Stimulated activated CD8-positive, alpha-beta memory T cell treated with anti-CD3 and anti-CD28 coated beads, Interleukin-15, amount 100 ng/mL, for 24 hours (primary cell): ENCODE measurements around the gene OSBPL10.

Experiments
- DNase-seq: peaks from one replicate; pipeline ENCODE4 v3.0.0-alpha.2; 2020; ENCODE audit warnings: low read depth

Gene OSBPL10

DNA sequence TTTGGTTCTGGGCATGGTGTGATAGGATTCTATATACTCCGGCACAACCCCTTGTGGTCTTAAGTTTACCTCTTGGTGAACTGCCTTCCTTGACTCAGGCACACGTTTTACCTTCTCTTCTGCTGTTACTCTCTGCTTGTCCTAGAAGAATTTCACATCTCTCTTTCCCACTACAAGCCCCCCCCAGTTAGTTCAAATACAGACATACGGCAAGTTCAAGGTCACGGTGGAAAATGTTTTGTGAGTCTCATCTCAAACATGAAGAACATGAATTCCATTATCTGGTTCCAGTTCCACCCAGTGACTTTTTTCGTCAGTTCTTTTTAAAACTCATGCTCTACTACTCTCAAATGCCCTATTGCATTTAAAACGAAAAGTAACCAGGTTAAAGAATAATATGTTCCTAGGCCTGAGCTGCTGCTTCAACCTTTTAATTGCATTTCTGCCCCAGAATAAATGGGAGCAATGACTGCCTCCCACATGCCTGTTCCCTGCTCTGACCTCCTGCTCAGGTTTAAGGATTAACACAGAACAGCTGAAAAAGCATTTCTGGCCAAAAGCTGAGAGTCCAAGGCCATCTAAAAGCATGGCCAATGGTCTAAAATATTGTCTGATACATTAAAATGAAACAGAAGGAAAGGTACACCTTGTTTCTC, 132.8 kb downstream of the OSBPL10 start:
- no peak for DNase-seq

DNA sequence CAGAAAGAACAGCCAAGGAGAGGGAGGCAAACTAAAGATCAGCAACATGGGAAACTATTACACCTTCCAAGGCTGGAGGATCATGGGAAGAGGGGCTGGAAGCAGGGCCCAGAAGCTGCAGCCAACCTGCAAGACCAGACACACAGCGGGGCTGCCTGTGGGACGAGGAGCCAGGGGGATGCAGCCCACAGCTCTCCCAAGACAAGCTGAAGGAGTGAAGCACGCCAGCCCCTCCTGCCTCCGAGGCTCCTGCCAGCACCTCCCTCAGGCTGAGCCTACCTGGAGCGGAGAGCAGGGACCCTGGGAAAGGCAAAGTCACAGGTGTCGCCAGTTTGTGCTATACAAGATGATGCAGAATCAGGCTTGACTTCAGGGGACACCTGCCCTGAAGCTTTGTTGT, 133.3 kb downstream of the OSBPL10 start:
- no peak for DNase-seq

DNA sequence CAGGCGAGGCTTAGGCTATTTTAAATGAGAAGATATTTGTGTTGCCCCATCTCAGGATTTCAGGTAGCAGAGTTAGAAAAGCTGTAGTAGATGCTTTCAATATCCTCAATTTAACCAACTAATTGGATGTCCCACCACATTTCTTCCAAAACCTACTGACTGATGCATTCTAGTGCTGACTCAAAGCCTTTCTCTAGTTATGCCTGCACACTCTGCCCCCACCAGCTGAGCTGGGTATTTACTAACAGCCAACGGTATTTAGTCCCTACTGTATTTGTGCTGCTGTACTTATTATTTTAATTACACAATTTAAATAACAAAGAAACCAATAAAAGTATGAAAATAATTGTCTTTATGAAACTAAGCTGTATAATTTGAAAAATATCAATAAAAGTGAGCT, 139.5 kb downstream of the OSBPL10 start:
- DNase-seq = no peak

DNA sequence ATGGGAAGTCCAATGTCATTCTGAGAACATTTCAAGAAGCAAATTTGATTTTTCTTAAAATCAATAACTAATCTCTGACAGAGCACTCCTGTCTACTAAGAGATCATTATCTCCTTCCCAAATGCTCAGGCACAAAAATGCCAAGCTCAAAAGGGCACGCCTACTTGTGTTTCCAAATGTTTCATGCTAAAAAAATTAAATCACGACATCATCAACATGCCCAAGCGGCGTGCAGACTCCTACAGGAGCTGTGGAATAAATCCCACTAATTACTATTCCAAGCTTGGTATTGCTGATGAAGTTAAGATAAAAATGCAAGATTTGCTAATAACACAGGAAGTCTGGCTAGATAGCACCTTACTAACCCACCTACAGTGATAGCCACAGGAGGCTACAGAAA, 140.8 kb downstream of the OSBPL10 start:
- DNase-seq = no peak

DNA sequence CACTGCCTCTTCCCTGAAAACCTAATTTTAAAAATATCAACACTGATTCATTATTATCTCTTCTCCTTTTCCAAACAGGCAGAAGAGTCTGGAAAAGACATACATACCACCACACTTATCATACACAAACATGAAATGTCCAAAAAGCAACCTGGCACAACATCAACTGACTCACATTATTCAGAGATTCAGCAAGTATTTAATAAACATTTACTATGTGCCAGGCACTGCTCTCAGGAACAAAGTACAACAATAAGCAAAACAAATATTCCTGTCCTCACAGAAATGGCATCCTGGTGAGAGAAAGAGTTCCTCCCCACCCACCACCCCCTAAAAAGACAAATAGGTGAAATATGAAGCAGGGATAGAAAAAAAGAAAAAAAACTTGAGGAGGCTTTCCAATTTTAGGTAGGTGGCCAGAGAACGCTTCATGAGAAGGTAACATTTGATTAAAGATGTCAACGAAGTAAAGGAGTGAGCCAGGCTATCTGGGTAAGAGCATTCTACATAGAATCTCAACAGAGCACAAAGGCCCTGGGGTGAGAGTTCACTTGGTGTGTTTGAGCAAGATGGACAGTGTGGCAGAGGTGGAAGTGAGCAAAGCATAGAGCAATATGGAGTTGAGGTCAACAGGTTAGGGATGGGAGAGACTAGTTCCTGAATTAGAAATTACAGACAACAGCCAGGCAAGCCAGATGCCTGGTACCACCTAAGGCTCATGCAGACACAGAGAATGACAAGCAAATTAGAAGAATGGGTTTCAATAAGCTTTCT, 141.7 kb downstream of the OSBPL10 start:
- DNase-seq = no peak

DNA sequence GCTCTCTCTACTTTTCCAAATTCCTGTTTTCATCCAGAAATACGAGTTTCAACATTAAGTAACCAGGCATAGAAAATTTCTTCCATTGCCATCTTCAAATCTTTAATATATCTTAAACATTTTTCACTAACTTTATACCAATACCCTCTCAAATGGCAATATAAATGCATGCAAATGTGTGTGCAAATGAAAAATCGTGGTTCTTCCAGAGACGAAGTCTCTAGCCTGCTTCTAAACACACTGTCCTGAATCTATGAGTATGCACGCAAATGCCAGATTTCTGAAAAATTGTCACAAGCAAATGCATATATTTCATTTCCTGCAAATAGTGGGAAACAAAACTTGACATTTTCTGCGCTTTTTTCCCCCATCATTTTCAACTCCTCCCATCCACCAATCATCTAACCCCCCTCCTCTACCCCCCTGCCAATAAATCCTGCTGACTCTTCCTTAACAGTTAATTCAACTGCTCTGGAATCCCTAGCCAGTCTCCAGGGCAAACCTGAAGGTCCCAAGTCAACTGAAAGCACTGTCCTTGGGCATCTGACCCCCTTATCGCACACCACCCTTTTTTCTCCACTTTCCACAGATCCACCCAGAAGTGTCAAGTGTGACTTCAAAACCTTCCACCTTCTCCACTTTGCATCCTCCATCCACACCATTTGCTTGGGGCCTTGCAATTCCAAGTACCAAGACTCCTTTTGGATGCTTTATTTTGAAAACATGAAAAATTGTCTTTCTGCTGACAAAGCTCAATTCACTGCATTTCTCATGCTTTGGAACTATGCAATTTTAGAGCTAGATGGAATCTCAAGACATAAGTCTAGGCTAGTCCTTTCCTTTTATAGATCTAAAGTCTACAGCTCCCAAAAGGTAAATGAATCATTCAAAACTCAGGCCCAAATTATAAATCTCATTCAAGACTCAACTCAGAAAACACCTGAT, 144.7 kb downstream of the OSBPL10 start:
- DNase-seq = no peak

DNA sequence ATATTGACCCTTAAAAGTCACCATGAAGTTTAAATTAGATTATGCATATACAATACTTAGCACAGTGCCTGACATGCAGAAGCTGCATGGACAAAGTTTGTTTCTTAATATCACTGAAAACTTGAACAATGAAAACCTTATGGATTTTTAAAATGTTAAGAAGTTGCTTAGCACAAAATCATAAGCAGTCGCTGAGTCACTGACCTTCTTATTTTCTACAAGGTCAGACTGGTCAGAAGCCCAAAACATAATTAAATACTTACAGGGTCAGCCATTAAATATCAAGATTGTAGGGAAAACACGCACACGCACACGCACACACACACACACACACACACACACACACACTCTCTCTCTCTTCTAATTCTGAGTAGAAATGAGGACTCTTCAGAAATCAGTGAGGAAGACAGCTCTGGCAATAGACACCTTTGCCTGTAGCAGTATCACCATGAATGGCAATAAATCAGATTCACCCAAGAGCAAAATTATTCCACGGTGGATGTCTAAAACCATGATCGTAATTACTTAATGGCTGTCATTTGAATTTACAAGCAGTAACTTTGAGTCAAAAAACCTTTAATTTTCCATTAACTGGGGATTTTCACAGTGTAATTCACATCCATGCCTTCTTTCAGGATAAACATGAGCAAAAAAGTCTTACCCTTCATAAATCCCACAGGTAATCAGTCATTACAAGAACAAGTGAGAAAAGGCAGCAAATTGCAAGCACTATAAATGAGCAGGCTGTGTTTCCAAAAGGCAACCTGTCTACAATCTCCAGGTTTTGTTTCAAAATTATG, 147.5 kb downstream of the OSBPL10 start:
- DNase-seq = no peak

DNA sequence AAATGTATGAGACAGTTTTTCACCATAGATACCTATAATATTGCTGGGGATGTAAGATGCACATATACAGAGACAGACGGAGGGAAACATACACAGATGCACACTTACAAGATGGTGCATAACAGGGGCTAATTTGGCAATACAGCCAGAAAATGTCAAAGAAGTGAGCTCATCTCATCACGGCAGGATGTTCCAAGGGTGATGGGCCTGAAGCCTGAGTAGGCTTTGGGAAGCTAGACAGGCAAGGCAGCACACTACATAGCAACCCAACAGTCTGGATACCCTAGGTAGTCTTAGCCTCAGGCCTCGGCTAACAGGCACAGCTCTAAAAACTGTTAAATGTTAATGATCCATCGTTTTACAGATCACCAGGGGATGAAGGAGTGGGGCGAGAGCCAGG, 148.5 kb downstream of the OSBPL10 start:
- no peak for DNase-seq

DNA sequence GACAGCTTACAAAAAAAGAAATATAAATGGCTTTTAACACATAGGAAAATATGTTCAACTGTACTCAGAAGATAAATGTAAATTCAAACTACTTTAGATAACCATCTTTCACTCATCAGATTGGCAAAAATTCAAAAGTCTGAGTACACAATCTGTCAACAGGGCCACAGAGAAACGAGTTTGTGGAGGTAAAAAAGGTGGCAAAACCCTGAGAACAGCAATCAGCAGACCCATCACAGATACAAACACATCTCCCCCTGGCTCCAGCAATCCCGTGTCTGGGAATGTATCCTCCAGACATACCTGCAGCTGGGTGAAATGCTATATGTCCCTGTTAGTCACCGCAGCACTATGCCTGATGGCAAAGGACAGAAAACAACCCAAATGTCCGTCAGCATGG, 149.5 kb downstream of the OSBPL10 start:
- DNase-seq = no peak

DNA sequence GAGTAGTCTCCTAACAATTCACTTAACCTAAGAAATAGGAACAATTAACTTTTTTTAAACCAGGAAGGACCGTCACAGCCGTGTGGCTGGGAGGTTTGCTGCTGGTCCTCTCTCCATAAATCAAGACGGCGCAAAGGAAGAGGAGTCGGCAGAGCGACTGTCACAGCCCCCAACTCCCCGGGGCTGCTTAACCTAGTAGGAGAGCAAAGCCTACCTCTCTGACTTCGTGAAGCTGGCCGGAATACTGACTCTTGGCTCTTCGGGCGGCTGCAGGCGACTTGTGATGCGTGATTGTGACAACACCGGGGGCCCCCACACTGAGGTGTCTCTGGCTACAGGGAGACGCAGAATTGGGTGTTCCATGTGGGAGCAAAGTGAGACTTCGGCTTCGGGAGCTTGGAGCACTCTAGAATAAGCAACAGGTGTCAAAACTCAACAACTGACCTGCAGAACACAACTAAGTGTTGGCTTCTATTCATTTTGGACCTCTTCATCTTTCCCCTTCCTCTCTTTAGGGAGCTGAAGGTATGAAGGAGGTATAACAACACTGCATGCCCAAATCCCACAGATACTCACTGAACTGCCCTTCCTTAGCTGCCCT, 151.1 kb downstream of the OSBPL10 start:
- no peak for DNase-seq

DNA sequence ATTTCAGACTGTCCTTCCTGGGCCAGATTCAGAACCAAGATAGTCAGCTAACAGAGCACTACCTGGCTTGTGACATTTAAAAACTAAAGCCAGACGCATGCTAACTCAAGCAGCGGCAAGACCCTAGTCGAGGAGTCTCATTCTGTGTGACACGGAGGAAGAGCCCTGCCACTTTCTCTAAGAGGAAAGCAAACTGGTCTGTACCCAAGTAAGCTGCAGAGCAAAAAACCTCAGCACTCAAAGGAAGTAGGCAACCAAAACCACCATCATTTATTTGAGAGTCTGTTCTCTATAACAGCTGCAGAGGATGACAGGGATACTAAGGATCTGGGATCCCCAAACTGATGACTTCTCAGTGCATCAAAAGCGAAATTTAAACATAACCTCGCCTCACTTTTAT, 152.1 kb downstream of the OSBPL10 start:
- no peak for DNase-seq

DNA sequence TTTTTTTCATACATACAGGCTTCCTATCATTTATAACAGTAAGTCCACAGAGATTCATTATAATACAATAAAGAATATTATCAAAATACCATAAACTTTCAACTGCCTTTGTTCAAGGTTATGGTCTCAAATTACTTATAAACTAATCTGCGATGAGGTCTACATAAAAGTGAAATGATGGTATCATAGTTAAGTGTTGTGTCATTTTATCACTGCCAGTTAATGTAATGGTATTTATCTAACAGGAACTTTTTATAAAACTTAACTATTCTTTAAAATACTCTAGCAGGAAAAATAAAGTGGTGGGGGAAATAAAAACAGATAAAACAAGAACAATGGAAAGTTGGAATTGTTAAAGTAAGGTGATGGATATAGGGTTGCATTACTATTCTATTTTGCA, 153.1 kb downstream of the OSBPL10 start:
- no peak for DNase-seq

DNA sequence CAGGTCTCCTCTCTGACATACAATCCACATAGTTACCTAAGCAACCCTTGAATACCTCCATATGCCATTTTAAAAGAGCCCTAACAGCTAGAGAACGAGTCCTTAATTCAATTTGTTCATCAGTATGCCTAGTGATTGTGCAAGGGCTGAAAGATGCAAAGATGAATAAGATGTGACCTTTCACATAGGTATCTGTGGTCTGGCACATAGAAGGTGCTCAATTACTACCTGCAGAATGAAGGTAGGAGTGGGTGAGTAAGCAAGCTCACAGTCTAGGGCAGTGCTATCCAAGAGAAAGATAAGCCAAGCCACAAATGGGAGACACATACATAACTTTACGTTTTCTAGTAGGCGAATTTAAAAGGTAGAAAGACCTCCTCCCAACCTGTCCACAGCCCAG, 157.9 kb downstream of the OSBPL10 start:
- no peak for DNase-seq

DNA sequence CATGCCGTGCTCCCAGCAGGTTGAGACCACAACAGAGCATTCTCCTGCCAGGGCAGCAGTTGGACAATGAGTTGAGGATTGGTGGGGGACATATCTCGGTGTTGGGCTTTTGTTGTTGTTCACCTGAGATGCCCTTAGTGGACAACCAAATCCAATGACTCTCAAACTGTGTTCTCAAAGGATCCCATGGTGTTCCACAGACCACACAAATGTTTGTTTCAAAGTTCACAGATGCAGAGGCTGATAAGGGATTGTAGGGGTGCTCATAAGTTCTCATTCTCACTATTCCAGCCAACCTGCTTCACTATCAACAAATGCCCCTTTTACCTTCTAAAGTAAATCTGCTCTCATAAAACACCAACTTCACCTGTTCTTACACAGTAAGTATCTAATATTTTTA, 159.9 kb downstream of the OSBPL10 start:
- DNase-seq = no peak

DNA sequence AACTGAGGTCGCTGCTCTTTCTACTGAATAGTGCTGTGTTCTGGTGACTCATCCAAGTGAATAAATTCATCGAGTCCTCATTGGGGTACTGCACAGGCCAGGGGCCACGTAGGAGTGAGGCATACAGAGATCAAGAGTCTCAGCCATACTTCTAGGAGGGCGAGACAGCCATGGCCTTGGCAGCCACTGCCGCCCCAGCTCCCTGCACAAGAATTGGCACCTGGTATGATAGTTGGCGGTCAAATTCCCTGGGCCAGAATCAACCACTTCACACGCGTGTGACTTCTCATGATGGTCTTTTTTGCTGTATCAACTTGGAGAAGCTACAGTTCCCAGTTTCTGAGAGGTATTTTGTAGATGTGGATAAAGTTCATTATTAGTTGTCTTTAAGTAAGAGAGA, 161.6 kb downstream of the OSBPL10 start:
- DNase-seq = no peak

DNA sequence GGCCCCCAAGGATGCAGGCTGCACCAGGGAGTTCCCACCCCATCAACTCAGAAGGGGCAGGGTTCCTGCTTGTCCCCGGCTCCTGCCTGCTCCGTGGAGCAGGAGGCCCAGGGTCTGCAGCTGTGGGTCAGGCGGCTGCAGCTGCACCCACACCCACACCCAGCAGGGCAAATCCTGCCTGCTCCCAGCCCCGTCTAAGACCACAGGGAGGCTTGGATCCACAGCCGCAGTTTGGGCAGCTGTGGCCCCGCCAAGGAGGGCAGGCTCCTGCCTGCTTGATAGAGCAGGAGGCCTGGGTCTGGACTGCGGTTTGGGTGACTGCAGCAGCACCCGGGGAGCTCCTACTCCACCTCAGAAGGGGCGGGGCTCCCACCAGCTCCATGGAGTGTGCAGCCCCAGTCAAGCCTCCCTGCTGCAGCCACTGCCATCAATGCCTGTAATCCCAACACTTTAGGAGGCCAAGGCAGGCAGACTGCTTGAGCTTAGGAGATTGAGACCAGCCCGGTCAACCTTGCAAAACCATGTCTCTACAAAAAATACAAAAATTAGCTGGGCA, 163.6 kb downstream of the OSBPL10 start:
- DNase-seq = no peak

DNA sequence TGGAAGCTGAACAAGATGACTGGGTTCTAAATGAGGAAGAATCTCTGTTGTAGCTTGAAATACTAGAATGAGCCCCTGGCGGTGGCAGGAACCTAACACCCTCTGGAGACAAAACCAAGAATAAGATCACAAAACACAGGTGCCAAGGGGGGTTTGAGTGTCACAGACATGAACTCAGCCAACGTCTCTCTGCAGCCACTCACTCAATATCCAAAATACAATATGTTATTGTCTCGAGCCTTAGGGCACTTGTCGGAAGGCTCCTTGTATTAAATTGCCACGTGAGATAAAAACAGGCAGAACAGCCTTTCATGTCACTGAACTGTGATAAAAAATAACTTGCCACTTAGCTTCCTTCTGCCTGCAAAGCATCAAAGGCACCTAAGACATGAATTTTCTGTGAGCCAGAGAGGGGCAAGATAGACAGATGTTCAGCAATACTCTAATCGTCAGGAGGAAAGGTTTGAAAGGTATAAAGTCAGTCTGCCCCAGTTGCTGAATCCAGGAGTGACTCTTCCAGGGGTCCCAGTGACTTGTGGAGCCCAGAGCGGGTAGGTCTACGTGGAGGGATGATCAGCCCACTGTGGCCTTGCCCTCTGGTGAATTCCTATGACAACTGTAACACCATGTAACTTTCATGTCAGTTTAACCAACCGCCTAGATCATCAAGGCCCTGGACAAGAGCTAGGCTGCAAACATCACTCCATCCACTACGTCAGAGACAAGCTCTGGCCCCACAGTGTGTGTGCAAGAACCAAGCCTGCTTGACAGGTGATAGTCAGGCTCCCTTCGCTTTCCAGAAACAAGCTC, 165.2 kb downstream of the OSBPL10 start:
- no peak for DNase-seq

DNA sequence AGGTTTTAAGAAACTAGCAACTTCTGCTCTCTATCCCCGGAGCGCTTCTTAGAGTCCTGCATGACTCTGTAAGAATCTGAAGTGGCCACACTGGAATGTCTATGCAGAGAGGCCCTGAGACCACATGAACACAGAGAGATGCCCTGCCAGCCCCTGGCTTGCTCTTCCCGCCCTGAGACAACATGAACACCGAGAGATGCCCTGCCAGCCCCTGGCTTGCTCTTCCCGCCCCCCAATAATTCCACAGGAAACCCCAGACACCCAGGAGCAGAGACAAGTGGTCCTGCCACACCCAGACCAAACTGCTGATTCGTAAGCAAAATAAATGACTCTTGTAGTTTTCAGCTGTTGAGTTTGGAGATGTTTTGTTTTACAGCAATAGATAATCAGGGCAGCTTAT, 166.1 kb downstream of the OSBPL10 start:
- DNase-seq = no peak

DNA sequence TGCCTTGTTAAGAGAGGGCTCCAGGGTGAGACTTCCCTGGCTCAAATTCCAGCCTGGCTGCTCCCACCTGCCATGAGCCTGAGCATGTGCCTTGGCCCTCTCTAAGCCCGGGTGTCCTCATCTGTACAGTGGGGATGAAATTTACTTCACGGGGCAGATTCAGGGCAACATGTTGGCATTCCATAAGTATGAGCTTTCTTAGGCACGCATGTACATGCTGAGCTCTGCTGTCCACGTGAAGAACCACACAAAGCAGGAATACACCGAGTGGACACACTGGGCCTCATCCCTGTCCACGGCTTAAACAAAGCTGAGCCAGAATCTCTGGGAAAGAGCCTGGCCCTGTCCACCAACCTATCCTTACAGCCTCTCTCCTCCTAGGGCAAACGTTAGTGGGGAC, 167.4 kb downstream of the OSBPL10 start:
- DNase-seq = no peak

DNA sequence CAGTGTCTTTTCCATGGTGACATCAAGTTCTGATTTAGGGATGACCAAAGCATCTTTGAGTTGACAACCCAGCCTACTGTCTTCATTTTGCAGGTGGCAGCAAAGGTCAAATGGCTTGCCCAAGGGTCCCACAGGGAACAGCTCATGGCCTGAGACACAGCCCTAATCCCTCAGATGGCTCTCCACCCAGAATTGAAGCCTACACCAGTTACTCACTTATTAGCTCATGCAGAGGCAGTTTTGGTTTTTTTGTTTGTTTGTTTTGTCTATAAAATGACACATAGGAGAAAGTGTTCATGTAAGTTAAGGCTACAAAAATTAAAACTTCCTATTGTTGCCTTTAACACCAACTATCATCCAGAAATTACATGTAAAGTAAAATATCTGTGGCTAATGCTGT, 167.9 kb downstream of the OSBPL10 start:
- DNase-seq = no peak
